ENCODE measurements around the gene CCSER1.

The CCSER1 gene

GRCh38 chr4:90189946-90190345 lies 62.8 kb downstream of the CCSER1 start:
- no peak for DNase-seq

DNA sequence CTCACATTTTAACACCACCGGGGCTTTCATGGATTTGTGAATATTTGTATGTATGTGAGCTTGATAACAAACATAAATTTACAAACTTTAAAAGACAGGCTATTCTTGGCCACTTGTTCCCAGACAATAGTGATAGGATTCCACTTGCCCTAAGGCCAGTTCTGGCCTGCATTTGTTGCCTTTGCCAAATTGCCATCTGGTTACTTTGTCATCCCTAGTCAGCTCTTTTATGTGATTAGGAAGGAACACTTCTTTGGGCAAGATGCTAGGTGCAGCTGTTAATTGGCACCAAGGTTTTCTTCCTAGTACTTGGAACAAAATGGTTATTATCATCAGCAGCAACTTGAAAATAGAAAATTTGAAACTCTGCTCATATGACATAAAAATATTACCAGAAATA lies 63.3 kb downstream of the CCSER1 start:
- DNase-seq, result no peak

- DNase-seq, result no peak
Measured at GRCh38 chr4:90198086-90198847, 71.1 kb downstream of the CCSER1 start.

- DNase-seq, result no peak
Measured at GRCh38 chr4:90207887-90208454, 80.8 kb downstream of the CCSER1 start.

- no peak for DNase-seq
Measured at GRCh38 chr4:90209922-90210321, 82.7 kb downstream of the CCSER1 start.

GRCh38 chr4:90211174-90211573 lies 84.0 kb downstream of the CCSER1 start:
- DNase-seq, result no peak

GRCh38 chr4:90215286-90215685 lies 88.1 kb downstream of the CCSER1 start:
- DNase-seq, result no peak

DNA sequence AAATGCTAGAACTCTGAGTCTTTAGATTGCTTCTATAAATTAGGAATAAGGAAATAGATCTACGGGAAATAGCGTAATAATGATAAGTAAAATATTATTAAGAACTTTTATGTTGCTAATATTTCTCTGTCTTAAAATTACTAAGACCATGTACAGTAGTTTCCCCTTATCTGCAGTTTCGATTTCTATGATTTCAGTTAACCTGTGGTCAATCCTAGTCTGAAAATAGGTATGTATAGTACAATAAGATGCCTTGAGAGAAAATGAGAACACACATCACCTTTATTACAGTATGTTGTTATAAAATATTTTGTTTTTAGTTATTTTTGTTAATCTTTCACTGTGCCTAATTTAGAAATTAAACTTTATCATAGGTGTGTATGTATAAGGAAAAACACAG lies 92.6 kb downstream of the CCSER1 start:
- DNase-seq, result no peak

DNA sequence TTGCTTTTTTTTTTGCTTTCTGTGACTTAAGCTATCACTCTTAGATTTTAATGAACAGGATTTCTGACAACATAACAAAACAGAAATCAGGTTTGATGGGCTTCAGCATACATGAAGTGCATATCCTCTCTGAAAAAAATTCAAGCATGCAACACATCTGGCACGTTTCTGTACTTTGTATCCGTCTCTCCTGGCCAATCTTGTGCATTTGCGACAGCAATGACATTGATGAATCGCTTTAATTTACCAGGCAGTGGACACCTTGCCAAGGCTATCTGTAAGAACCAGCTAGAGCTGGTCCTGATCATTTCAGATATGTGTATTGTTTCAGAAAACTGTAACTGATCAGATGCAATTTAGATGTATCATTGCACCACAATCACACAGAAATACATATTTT lies 93.3 kb downstream of the CCSER1 start:
- DNase-seq, result no peak

DNA sequence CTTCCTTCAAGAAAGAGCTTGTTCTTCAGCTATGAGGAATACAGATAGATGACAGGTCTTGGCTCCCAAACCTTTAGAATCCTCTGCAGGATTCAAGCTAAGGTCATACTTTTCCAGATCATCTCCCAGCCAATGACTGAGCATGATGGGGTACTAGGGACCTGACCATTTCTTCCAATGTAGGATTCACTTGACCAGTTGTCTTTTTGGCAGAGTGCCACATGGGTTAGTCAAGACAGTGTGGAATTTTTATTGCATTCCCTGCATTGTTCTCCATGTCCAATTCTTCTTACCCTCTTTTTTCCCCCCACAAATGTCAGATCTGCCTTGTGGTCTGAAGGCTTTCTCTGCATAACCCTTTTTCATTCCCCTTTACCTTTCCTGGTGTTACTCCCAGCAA lies 99.5 kb downstream of the CCSER1 start:
- DNase-seq, result no peak

GRCh38 chr4:90227177-90227576 lies 100.0 kb downstream of the CCSER1 start:
- no peak for DNase-seq

- peak in 9 of 51 donors; percentile 1 to 16 (median 5) for DNase-seq
Measured at GRCh38 chr4:90234916-90235547, 107.8 kb downstream of the CCSER1 start.

DNA sequence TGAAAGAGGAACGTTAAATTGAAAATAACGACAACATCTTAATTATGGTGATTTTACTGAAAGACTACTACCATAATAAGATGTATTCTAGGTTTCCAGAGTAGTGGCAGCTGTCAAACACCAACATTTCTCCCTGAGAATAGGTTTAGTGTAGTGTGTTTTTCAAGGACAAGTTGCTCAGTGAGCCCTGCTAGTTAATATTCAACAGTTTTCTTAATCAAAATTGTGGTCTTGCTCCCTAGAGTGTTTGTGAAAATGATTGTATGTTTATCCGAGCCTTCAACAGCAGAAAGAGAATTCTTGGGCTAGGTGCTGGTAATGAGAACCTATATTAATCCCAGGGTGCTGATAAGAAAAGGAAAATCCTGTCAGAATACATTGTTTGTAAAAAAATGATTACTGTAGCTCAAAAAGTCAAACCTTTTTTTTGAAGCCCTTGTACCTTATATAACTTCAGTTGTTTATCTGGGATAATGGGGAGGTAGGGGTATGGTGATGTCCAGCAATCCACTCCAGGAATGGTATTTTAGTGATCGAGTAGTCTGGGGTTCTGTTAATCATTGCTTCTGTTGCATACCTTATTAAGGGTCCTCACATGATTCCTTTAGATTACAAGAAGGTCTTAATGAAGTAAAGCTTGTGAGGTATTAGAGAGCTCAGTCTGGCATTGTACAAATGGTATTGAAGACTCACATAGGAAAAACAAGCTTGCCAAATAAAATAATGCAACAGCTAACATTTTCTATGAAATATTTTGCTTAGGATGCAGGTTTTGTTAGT lies 110.7 kb downstream of the CCSER1 start:
- no peak for DNase-seq

DNA sequence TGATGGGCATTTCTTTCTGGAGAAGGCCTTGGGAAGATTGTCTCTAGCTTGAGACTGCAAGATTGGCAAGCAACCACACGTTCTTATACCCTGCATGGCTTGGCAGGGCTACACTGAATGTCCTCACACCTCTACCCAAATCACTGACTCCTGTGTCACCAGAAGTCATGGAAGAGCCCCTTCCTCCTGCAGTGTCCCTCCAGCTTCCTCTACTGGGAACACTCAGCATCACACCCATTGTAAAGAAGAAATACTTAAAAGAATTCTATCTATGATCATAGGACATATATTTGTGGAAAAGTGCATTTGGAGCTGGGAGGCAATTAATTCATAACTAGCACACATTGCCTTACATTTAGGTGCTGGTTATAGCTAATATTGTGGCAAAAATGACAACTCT lies 113.1 kb downstream of the CCSER1 start:
- no peak for DNase-seq

DNA sequence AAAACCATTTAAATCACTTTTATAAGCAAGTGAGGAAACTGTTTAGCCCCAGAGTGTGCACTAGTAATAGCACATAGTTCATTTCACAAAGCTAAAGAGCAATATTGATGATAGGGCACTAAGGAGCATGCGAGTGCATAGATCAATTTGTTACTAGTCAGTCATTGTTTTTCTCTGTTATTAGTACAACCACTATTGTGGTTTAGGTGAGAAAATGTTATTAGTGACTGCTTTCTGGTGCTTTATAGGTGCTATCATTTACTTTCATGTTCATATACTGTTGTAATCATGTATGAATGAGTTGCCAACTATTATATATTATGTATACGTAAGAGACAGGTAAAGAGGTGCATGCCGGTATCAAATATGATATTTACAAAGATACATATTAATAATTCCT lies 113.8 kb downstream of the CCSER1 start:
- no peak for DNase-seq

DNA sequence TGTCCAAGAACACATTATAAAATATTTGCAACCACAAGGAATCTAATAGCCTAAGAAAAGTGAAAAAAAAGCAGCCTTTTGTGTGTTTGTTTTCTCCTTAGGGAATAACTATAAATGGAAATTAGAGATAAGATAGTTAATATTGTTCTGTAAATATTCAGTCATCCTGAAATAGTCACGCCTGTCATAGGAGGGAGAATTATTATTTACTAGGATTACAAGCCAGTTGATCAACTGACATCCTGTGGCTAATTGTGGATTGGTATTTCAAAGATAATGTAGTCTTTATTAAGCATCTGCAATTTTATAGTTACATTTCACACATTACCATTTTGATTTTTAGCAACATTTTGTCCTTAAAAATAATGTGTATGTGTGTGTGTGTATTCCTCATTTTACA lies 118.6 kb downstream of the CCSER1 start:
- DNase-seq, result no peak

DNA sequence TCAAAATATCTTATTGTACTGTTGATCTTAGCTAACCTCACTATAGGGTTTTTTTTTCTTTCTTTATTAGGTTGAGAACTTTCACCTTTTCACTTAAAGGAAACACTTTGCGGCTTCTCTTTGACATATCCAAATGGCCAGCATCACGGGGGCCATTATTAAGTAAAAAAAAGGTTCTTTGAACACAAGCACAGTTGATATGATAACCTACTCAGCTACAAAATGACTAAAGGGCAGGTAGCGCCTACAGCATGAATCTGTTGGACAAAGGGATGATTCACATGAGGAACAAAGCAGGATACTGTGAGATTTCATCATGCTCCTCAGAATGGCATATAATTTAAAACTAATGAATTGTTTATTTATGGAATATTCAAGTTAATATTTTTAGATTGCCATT lies 119.6 kb downstream of the CCSER1 start:
- DNase-seq, result no peak

DNA sequence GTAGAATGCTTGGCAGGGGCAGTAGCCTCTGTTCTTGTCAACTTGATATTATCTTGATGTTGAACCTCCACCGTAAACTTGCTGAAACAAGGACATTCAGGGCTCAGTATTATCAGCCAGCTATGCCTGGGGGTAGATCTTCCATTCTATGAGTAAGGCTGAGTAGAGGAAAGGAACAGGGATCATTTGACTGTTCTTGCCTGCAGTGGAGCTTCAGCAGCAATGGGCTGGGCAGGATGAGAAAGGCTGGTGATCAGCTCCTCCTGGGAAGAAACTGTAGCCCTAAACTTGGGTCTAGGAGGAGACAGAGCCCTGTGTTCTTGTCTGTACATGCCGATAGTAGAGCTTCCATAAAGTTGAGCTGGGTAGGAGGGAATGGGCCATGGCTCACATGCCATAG lies 127.2 kb downstream of the CCSER1 start:
- no peak for DNase-seq

GRCh38 chr4:90274175-90274574 lies 147.0 kb downstream of the CCSER1 start:
- no peak for DNase-seq

DNA sequence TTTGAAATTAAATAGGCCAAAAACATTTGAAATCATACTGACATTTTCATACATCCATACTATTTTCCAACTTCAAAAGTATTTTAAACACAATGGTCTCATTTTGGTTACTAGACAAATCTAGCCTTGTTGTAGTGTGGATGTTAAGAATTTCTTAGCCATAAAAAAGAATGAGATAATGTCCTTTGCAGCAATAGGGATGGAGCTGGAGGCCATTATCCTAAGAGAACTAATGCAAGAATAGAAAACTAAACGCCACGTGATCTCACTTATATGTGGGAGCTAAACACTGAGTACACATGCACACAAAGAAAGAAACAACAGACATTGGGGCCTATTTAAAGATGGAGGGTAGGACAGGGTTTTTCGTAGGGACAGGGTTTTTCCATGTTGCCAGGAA lies 153.8 kb downstream of the CCSER1 start:
- no peak for DNase-seq

DNA sequence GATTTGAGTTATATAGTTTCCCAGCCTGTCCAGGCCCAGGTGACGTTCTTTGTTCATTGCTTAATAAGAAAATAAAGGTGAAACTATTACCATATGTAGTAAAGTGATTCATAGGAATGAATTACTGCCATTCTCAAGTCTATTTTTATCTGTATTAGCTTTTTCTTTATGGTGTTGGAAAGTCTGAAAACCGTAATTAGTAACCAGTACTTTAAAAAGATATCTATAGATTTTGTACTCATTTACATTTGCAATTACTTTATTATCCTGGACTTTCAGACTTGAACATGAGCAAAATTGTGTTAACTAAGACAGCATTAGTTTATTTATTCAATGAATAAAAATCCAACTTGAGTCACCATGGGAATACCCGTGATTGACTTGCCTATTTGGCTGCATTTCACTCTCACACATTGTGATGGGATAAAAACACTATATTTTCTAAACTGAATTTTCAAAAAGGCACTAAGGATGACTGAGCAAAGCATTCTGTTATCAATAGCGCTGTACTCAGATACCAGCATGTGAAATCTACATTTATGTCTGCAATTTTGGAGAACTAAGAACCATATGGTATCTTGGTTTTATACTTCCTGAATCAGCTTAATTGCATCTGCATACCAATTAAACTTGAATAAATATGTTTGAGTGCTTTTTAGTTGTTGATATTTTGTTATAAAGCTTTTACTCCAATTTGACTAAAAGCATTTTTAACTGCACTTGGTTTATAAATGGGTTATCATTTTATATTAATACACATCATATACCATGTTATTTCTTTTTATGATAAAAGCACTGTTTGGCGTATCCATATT lies 154.6 kb downstream of the CCSER1 start:
- no peak for DNase-seq

Measured in hypothalamus (tissue), 51 donors.